C4-2B (cell line): ENCODE results near the gene BORCS6.

ENCODE experiments used
- CTCF ChIP-seq: fragments of 450-650 bp; conservative IDR thresholded peaks from 2 replicates; pipeline ENCODE4 v1.5.1; 2017; ENCODE audit warnings: mild to moderate bottlenecking
- ZFX ChIP-seq: fragments of 450-650 bp; IDR thresholded peaks from 2 replicates; pipeline ENCODE4 v1.6.1; 2017

GRCh38 chr17:8225813-8226535, 36.0 kb upstream of the BORCS6 start:
- no peak for TF ChIP-seq CTCF
- no peak for TF ChIP-seq ZFX
